Neuronal stem cell (in vitro differentiated cells): ENCODE measurements around the gene ZNF563.

Source experiments
- DNase-seq: peaks from one replicate; pipeline ENCODE4 v3.0.0-alpha.2; 2013; ENCODE audit warnings: low spot score
- H2AFZ ChIP-seq: one replicate; pipeline ENCODE4 v1.6.1; 2013; ENCODE audit warnings: mild to moderate bottlenecking, low read length, inconsistent platforms
- H2AK5ac ChIP-seq: 2 replicates; pipeline ENCODE4 v1.6.1; 2013; ENCODE audit warnings: low read depth, mild to moderate bottlenecking, inconsistent platforms, low read length, moderate library complexity, mixed read lengths
- H2BK120ac ChIP-seq: 2 replicates; pipeline ENCODE4 v1.6.1; 2013; ENCODE audit warnings: low read depth, mild to moderate bottlenecking, inconsistent platforms, low read length, moderate library complexity, mixed read lengths
- H2BK12ac ChIP-seq: one replicate; pipeline ENCODE4 v1.6.1; 2013; ENCODE audit warnings: low read length, inconsistent platforms
- H2BK15ac ChIP-seq: 2 replicates; pipeline ENCODE4 v1.6.1; 2013; ENCODE audit warnings: mild to moderate bottlenecking, low read length, inconsistent platforms, mixed read lengths
- H2BK5ac ChIP-seq: one replicate; pipeline ENCODE4 v1.6.1; 2013; ENCODE audit warnings: inconsistent platforms, mild to moderate bottlenecking, low read length, moderate library complexity
- H3K14ac ChIP-seq: one replicate; pipeline ENCODE4 v1.6.1; 2013; ENCODE audit warnings: low read length, inconsistent platforms
- H3K18ac ChIP-seq: 2 replicates; pipeline ENCODE4 v1.6.1; 2013; ENCODE audit warnings: low read length, inconsistent platforms
- H3K23ac ChIP-seq: 2 replicates; pipeline ENCODE4 v1.6.1; 2013; ENCODE audit warnings: low read depth, mild to moderate bottlenecking, mixed read lengths, low read length, inconsistent platforms; ENCODE audit not compliant: poor library complexity
- H3K27ac ChIP-seq: replicated peaks from 3 replicates; pipeline ENCODE4 v1.5.1; 2013; ENCODE audit warnings: low read length, inconsistent platforms
- H3K27me3 ChIP-seq, 3 experiments: 2 replicates each; pipeline ENCODE4 v1.6.1; 2013; ENCODE audit warnings: low read length in 3 of 3, mild to moderate bottlenecking in 2 of 3, inconsistent platforms in 1 of 3, low read depth in 1 of 3, mixed read lengths in 1 of 3, moderate library complexity in 1 of 3; ENCODE audit not compliant: control insufficient read depth in 3 of 3, insufficient read depth in 3 of 3
- H3K36me3 ChIP-seq, 2 donors: replicated peaks in 1 of 2; 2 replicates each; pipeline ENCODE4 v1.6.1; 2013; ENCODE audit warnings: low read length in 2 of 2; ENCODE audit not compliant: control insufficient read depth in 2 of 2, insufficient read depth in 2 of 2
- H3K4ac ChIP-seq: 2 replicates; pipeline ENCODE4 v1.6.1; 2013; ENCODE audit warnings: inconsistent platforms, mild to moderate bottlenecking, low read length, moderate library complexity
- H3K4me1 ChIP-seq, 2 donors: 1 replicate in 1 of 2; 2 replicates in 1 of 2; pipeline ENCODE4 v1.6.1; 2013; ENCODE audit warnings: low read length in 2 of 2, low read depth in 1 of 2; ENCODE audit not compliant: control insufficient read depth in 2 of 2, insufficient read depth in 1 of 2
- H3K4me2 ChIP-seq: one replicate; pipeline ENCODE4 v1.6.1; 2013; ENCODE audit warnings: mild to moderate bottlenecking, low read length, inconsistent platforms; ENCODE audit not compliant: insufficient read depth, poor library complexity, severe bottlenecking
- H3K4me3 ChIP-seq, 2 donors: 2 replicates each; pipeline ENCODE4 v1.5.1; 2013; ENCODE audit warnings: low read length in 2 of 2, mild to moderate bottlenecking in 2 of 2, inconsistent platforms in 1 of 2, moderate library complexity in 1 of 2
- H3K79me1 ChIP-seq: one replicate; pipeline ENCODE4 v1.6.1; 2013; ENCODE audit warnings: low read depth, mild to moderate bottlenecking, inconsistent platforms, low read length, moderate library complexity
- H3K9ac ChIP-seq: one replicate; pipeline ENCODE4 v1.6.1; 2013; ENCODE audit warnings: mild to moderate bottlenecking, low read depth, low read length, inconsistent platforms; ENCODE audit not compliant: poor library complexity
- H3K9me3 ChIP-seq, 2 donors: replicated peaks in 1 of 2; 2 replicates each; pipeline versions ENCODE3 to v1.6.1; 2013; ENCODE audit warnings: low read length in 2 of 2, mild to moderate bottlenecking in 2 of 2, inconsistent platforms in 1 of 2, low read depth in 1 of 2, mixed read lengths in 1 of 2, moderate library complexity in 1 of 2; ENCODE audit not compliant: control insufficient read depth in 2 of 2, insufficient read depth in 1 of 2
- H4K8ac ChIP-seq: one replicate; pipeline ENCODE4 v1.6.1; 2013; ENCODE audit warnings: low read depth, mild to moderate bottlenecking, inconsistent platforms, low read length, moderate library complexity
- H4K91ac ChIP-seq: one replicate; pipeline ENCODE4 v1.6.1; 2013; ENCODE audit warnings: low read length, low read depth, mild to moderate bottlenecking, inconsistent platforms; ENCODE audit not compliant: poor library complexity
- WGBS, 2 donors: extraction: QIAGEN DNeasy Blood & Tissue Kit; methylation state at CpG; one replicate each; pipeline ENCODE4 v1.1.7; 2013; ENCODE audit warnings: missing lambda C conversion rate in 2 of 2, mixed read lengths in 1 of 2; ENCODE audit not compliant: insufficient read length in 2 of 2, insufficient replicate concordance in 1 of 2; ENCODE audit errors: extremely low coverage in 2 of 2; 5-methylcytosine and 5-hydroxymethylcytosine counted together

ZNF563 gene

DNA sequence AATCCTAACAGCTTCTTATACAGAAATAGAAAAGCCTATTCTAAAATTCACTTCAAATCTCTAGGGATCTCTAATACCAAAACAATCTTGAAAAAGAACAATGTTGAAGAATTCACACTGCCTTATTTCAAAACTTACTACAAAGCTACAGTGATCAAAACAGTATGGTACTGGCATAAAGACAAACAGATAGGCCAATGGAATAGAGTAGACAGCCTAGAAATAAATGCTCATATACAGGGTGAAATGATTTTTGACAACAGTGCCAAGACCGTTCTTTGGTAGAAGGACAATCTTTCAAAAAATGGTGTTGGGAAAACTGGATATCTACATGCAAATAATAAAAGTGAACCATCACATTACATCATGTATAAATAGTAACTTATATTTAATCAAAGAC is 11.8 kb upstream of the ZNF563 start:
- no peak overlapping the region for H3K4ac ChIP-seq
- H3K23ac ChIP-seq = no peak overlapping the region
- no peak overlapping the region for H4K8ac ChIP-seq
- peaks cover 8 to 89% of the 10 kb centered on the region in 2 donors for H3K9me3 ChIP-seq
- no peak overlapping the region for H3K9ac ChIP-seq
- DNase-seq = no peak
- no peak overlapping the region for H2BK12ac ChIP-seq
- H2AFZ ChIP-seq = no peak overlapping the region
- H2BK15ac ChIP-seq = no peak overlapping the region
- H3K14ac ChIP-seq = no peak overlapping the region
- no peak overlapping the region for H2BK120ac ChIP-seq
- H3K4me2 ChIP-seq = no peak overlapping the region
- no peaks in the 10 kb centered on the region for H3K79me1 ChIP-seq
- H3K27ac ChIP-seq = no peak overlapping the region
- no peak overlapping the region for H2BK5ac ChIP-seq
- H3K18ac ChIP-seq = no peak overlapping the region
- no peak overlapping the region for H4K91ac ChIP-seq
- no peak overlapping the region for H3K4me3 ChIP-seq
- H3K27me3 ChIP-seq = no peaks in the 10 kb centered on the region
- WGBS, 2 donors = no CpG with 5 or more reads among the region's 1 CpG
- no peak overlapping the region for H2AK5ac ChIP-seq
- no peaks in the 10 kb centered on the region for H3K4me1 ChIP-seq
- H3K36me3 ChIP-seq = peaks cover 4 to 38% of the 10 kb centered on the region in 2 donors

DNA sequence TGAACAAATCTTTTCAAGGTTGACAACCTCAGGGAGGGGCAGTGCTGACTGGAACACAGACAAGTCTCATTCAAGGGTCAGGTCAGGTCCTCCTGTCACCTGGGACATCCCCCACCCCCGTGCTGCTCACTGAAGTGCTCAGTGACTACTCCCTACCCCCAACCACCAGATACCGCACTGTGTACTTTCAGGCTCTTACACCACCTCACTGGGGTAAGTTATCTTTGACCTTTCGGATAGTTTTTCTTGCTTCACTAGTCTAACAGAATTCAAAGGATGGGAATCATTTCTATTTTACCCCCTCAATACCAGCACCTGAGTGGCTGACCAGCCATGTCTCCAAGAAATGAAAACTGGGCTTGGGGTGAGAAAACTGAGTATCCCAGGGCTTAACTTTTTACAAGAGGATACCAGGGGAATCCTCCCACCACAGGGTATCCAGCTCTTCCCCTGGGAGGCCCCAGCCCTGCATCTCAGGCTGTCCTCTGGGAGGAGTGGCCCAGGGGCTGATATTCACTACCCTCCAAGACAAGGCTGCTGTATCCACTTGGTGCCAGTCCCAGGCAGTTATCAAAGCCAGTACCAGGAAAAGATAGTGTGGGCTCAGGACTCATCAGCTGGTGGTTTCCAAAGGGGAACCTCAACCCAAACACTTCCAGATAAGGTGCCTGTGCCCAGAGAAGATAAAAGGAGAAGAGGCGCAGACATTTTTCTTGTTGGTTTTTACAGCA is 2.1 kb downstream of the ZNF563 start:
- no peak overlapping the region for H2AK5ac ChIP-seq
- no peak overlapping the region for H2BK12ac ChIP-seq
- no peaks in the 10 kb centered on the region for H3K36me3 ChIP-seq
- no CpG with 5 or more reads among the region's 4 CpGs for WGBS, 2 donors
- no peak overlapping the region for H3K27ac ChIP-seq
- no peak overlapping the region for H4K91ac ChIP-seq
- H3K4ac ChIP-seq = no peak overlapping the region
- peaks cover 0 to 9% of the 10 kb centered on the region in 2 donors for H3K9me3 ChIP-seq
- no peak overlapping the region for H2BK5ac ChIP-seq
- H3K27me3 ChIP-seq = peaks cover 0 to 12% (median 0%) of the 10 kb centered on the region in 3 experiments
- H2BK120ac ChIP-seq = no peak overlapping the region
- no peak overlapping the region for H2BK15ac ChIP-seq
- H4K8ac ChIP-seq = no peak overlapping the region
- no peak overlapping the region for H3K18ac ChIP-seq
- no peak overlapping the region for H3K4me2 ChIP-seq
- peaks cover 2 to 14% of the 10 kb centered on the region in 2 donors for H3K4me1 ChIP-seq
- H3K23ac ChIP-seq = no peak overlapping the region
- DNase-seq = no peak
- no peak overlapping the region for H3K14ac ChIP-seq
- H2AFZ ChIP-seq = no peak overlapping the region
- H3K9ac ChIP-seq = no peak overlapping the region
- H3K79me1 ChIP-seq = no peaks in the 10 kb centered on the region
- no peak overlapping the region for H3K4me3 ChIP-seq

DNA sequence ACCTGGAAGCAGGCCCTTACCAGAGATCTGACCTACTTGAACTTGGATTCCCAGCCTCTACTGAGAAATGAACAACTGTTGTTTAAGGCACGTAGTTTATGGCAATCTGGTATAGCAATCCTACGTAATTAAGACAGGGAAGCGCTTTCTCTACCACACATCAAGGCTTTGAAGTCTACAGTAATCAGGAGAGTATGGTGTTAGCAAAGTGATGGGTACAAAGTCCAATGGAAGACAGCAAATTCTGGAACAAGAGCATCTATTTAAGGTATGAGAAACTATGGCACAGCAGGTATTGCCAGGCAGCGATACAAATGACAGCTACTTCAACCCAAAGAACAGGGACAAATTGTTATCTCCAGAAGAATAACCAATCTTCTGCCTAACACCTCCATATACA is 3.1 kb downstream of the ZNF563 start:
- Histone ChIP-seq H3K14ac (no peak overlapping the region), H3K4me2 (no peak overlapping the region), H3K4ac (no peak overlapping the region), H3K36me3 (no peaks in the 10 kb centered on the region), H3K18ac (no peak overlapping the region), H3K4me1 (peaks cover 2 to 14% of the 10 kb centered on the region in 2 donors), H3K9ac (no peak overlapping the region), H3K4me3 (no peak overlapping the region), H4K8ac (no peak overlapping the region), H3K27me3 (peaks cover 0 to 12% (median 0%) of the 10 kb centered on the region in 3 experiments), H3K23ac (no peak overlapping the region), H2AFZ (no peak overlapping the region), H3K79me1 (no peaks in the 10 kb centered on the region), H3K9me3 (peaks cover 0 to 16% of the 10 kb centered on the region in 2 donors), H2BK120ac (no peak overlapping the region), H2BK15ac (no peak overlapping the region), H2BK5ac (no peak overlapping the region), H4K91ac (no peak overlapping the region), H2BK12ac (no peak overlapping the region), H2AK5ac (no peak overlapping the region), H3K27ac (no peak overlapping the region)
- no peak for DNase-seq
- WGBS, 2 donors = no CpG with 5 or more reads among the region's 4 CpGs

DNA sequence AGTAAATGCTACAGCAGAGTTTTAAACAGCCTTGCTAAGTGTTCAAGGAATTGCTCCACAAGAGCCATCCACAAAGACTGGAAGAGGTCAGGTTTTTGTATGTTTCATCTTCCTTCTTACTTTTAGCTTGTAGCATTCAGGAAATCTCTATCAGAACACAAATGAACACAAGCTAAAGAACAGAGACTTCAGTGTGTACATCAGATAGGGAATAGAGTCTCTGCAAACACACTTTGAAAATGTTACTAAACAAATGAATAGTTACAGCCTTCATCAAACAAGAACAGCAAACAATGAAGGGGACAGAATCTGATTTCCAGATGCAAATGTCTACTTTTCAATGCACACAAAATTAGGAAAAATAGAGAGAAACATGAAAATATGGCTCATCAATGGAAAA is 7.7 kb downstream of the ZNF563 start:
- Histone ChIP-seq H3K27me3 (no peaks in the 10 kb centered on the region), H2BK12ac (no peak overlapping the region), H2BK15ac (no peak overlapping the region), H3K36me3 (peaks cover 0 to 20% of the 10 kb centered on the region in 2 donors), H2BK120ac (no peak overlapping the region), H3K4me2 (no peak overlapping the region), H3K4ac (no peak overlapping the region), H3K79me1 (no peaks in the 10 kb centered on the region), H2AK5ac (no peak overlapping the region), H3K4me1 (no peaks in the 10 kb centered on the region), H2BK5ac (no peak overlapping the region), H2AFZ (no peak overlapping the region), H4K91ac (no peak overlapping the region), H3K27ac (no peak overlapping the region), H3K9me3 (peaks cover 3 to 44% of the 10 kb centered on the region in 2 donors), H3K4me3 (no peak overlapping the region), H3K18ac (no peak overlapping the region), H4K8ac (no peak overlapping the region), H3K9ac (no peak overlapping the region), H3K14ac (no peak overlapping the region), H3K23ac (no peak overlapping the region)
- no peak for DNase-seq
